ENCODE measurements around the gene CCIN.

The CCIN gene

GRCh38 chr9:36193023-36193422, 23.8 kb downstream of the CCIN start:
- DNase-seq: no peak

- no peak for DNase-seq
Observed at GRCh38 chr9:36194326-36195000, 25.3 kb downstream of the CCIN start.

- no peak for DNase-seq
Observed at GRCh38 chr9:36204906-36205547, 35.8 kb downstream of the CCIN start.

GRCh38 chr9:36207016-36207415, 37.8 kb downstream of the CCIN start:
- no peak for DNase-seq

- DNase-seq: no peak
Observed at GRCh38 chr9:36207546-36208012, 38.4 kb downstream of the CCIN start.

- no peak for DNase-seq
Observed at GRCh38 chr9:36208521-36209253, 39.5 kb downstream of the CCIN start.

- no peak for DNase-seq
Observed at GRCh38 chr9:36210722-36211121, 41.5 kb downstream of the CCIN start.

GRCh38 chr9:36211510-36211909, 42.3 kb downstream of the CCIN start:
- no peak for DNase-seq

GRCh38 chr9:36213387-36213786, 44.2 kb downstream of the CCIN start:
- no peak for DNase-seq

- no peak for DNase-seq
Observed at GRCh38 chr9:36213989-36214388, 44.8 kb downstream of the CCIN start.

GRCh38 chr9:36214571-36214970, 45.4 kb downstream of the CCIN start:
- no peak for DNase-seq

GRCh38 chr9:36217256-36217968, 48.2 kb downstream of the CCIN start:
- no peak for DNase-seq

GRCh38 chr9:36218011-36218410, 48.8 kb downstream of the CCIN start:
- no peak for DNase-seq

GRCh38 chr9:36218411-36218901, 49.3 kb downstream of the CCIN start:
- peak in 1 of 2 donors; percentile 15 for DNase-seq

Data from CD4-positive, alpha-beta T cell treated with Interleukin-4 for 1 hour (primary cell).